Superior temporal gyrus (tissue), 1 donor: Measurements from ENCODE around the gene VWA3A.

Experiments used
- DNase-seq: peaks from one replicate; pipeline ENCODE4 v3.0.0-alpha.2; 2016; ENCODE audit errors: extremely low spot score

Gene VWA3A

GRCh38 chr16:22204091-22204655 is 111.8 kb downstream of the VWA3A start:
- no peak for DNase-seq

- DNase-seq = no peak
Measured at GRCh38 chr16:22205577-22206012, 113.3 kb downstream of the VWA3A start.

GRCh38 chr16:22206013-22206841 is 113.9 kb downstream of the VWA3A start, which contains the start of gene EEF2K:
TSS of gene EEF2K (plus strand) at chr16:22206278. CDS start at chr16:22225730, 19,452 bp downstream.
- peak; percentile 86 for DNase-seq
